SK-N-SH treated with all-trans-retinoic acid at 6 μM for 48 hours (cell line): ENCODE measurements around the gene DMBT1.

Experiments
- ARNTL ChIP-seq: fragments of 450-650 bp; formaldehyde crosslinking; IDR thresholded peaks from 2 replicates; pipeline ENCODE4 v1.5.0; 2020; ENCODE audit warnings: low read depth, mild to moderate bottlenecking, moderate library complexity, borderline replicate concordance
- POU6F1 ChIP-seq: fragments of 250-450 bp; sonication (Bioruptor Pico); IDR thresholded peaks from 2 replicates; pipeline ENCODE4 v1.8.0; 2021; ENCODE audit warnings: low read depth, mild to moderate bottlenecking, moderate library complexity, borderline replicate concordance
- ZFP30 ChIP-seq: fragments of 450-650 bp; formaldehyde crosslinking; IDR thresholded peaks from 2 replicates; pipeline ENCODE4 v1.5.0; 2022; ENCODE audit warnings: mild to moderate bottlenecking, moderate library complexity
- ZNF8 ChIP-seq: fragments of 450-650 bp; formaldehyde crosslinking; IDR thresholded peaks from 2 replicates; pipeline ENCODE4 v1.5.0; 2020; ENCODE audit warnings: mild to moderate bottlenecking, moderate library complexity

GRCh38 chr10:122514045-122514840, 46.3 kb upstream of the DMBT1 start:
- no peak for TF ChIP-seq ARNTL
- TF ChIP-seq ZFP30 (CRISPR knock-in tag) = no peak
- TF ChIP-seq ZNF8 (CRISPR knock-in tag) = no peak
- TF ChIP-seq POU6F1 = no peak
